Adrenal gland (tissue), 19 donors: ENCODE data around the gene GLMN. TPM values are rescaled to one million over a fixed set of nuclear protein-coding genes. Genes with fewer than 3 reads are reported as not detected.

ENCODE experiments used
- DNase-seq, 7 donors: peaks; one replicate each; pipeline ENCODE4 v3.0.0-alpha.2; 2019 to 2020
- H3K27ac ChIP-seq, 5 donors: fragments of 200-600 bp; sonication (generic) in 4 of 5; 1 replicate in 3 of 5; 2 replicates in 2 of 5; pipeline versions ENCODE4 v1.5.1 to v1.8.0; 2016 to 2020; ENCODE audit warnings: mild to moderate bottlenecking in 1 of 5
- H3K27me3 ChIP-seq: fragments of 200-600 bp; 2 replicates; pipeline ENCODE4 v1.8.0; 2021
- H3K36me3 ChIP-seq, 2 donors: fragments of 200-600 bp; replicated peaks in 1 of 2; 1 replicate in 1 of 2; 2 replicates in 1 of 2; pipeline versions ENCODE4 v1.5.1 to v1.8.0; 2018 to 2022
- H3K4me1 ChIP-seq, 2 donors: fragments of 200-600 bp; replicated peaks in 1 of 2; 1 replicate in 1 of 2; 2 replicates in 1 of 2; pipeline versions ENCODE4 v1.5.1 to v1.8.0; 2018 to 2021
- H3K4me3 ChIP-seq, 4 donors: fragments of 200-600 bp; sonication (generic) in 3 of 4; one replicate each; pipeline ENCODE4 v1.5.1; 2016 to 2018
- H3K9me3 ChIP-seq, 3 donors: fragments of 200-600 bp; sonication (generic) in 1 of 3; replicated peaks in 1 of 3; 1 replicate in 2 of 3; 2 replicates in 1 of 3; pipeline versions ENCODE4 v1.5.1 to v1.8.0; 2016 to 2021
- CTCF ChIP-seq, 6 experiments: fragments of 450-650 bp in 4 of 6; fragments of 200-600 bp in 2 of 6; sonication (generic) in 1 of 6; IDR thresholded peaks; 1 replicate in 5 of 6; 2 replicates in 1 of 6; pipeline versions ENCODE4 v1.5.1 to v1.8.0; 2016 to 2021; ENCODE audit warnings: antibody characterized with exemption in 6 of 6, mild to moderate bottlenecking in 2 of 6, moderate library complexity in 1 of 6
- POLR2A ChIP-seq, 2 donors: fragments of 450-650 bp; IDR thresholded peaks; one replicate each; pipeline ENCODE4 v1.6.1; 2017; ENCODE audit warnings: antibody characterized with exemption in 2 of 2, mild to moderate bottlenecking in 2 of 2, moderate library complexity in 1 of 2
- WGBS, 4 donors: extraction: QIAGEN DNeasy Blood & Tissue Kit in 2 of 4; methylation state at CpG; one replicate each; pipeline versions ENCODE4 v1.1.5 to v1.1.7; 2013 to 2017; 5-methylcytosine and 5-hydroxymethylcytosine counted together
- intact Hi-C, 2 donors: fragments of 100-400 bp; cut with DNase I; formaldehyde crosslinking; loops; one replicate each; pipeline versions ENCODE4 v1.14.1 to v1.15.0; 2022 to 2023
- long read RNA-seq, 10 donors: library from polyadenylated mRNA in 3 of 10; unstranded in 2 of 10; stranded (forward) in 1 of 10; transcript quantifications; one replicate each; pipeline ENCODE4 v2.0.0 and lab custom pipeline, GENCODE V29; 2021 to 2026
- polyA plus RNA-seq, 3 donors: library from polyadenylated mRNA; stranded (reverse); fragments of 200-250 nt in 2 of 3; fragments of 350-450 nt in 1 of 3; fragmentation: Illumina TruSeq in 1 of 3; extraction: RNeasy Lipid Tissue Mini Kit (QIAGEN cat#74804) in 1 of 3; gene quantifications; one replicate each; pipeline ENCODE4 v1.2.3, GENCODE V29; 2013 to 2014
- total RNA-seq, 9 donors: library from RNA; depleted of rRNA in 4 of 9; stranded (reverse); fragments of >200 nt in 4 of 9; fragments of 120-200 nt in 1 of 9; fragmentation: NEBNext Ultra II Directional in 1 of 9; extraction: Animal tissue kit (Norgen Biotek cat#: 25700) in 1 of 9; gene quantifications; one replicate each; pipeline versions ENCODE4 v1.1.0 to v1.2.4, GENCODE V29; 2013 to 2023
- donor health status: healthy with polysubstance abuse.
- donor health status: Bipolar disorder and iron deficiency.
- donor health status: DM: yes; HTN: yes; CAD: no.
- donor health status: DM: no; HTN: no; CAD: no.
- donor health status: DM: no; HTN: no; CAD: no.
- donor health status: DM: yes; HTN: yes; CAD: no.

Gene GLMN
- total RNA-seq (10 to 100 TPM in 1 of 9 donors, 1 to 10 TPM in 8; 1.1 to 15.1 (median 5.9) TPM), polyA plus RNA-seq (10 to 100 TPM in 2 of 3 donors, 1 to 10 TPM in 1; 7.6 to 73.1 (median 24.8) TPM)
- long read RNA-seq, donor 1, partial matches to known transcripts: 0 of 2 reads
- long read RNA-seq, donor 1, other reads (novel, unspliced or antisense): 0 of 2 reads
- long read RNA-seq, donor 2, partial matches to known transcripts: 0 of 3 reads
- long read RNA-seq, donor 2, other reads (novel, unspliced or antisense): 0 of 3 reads
- long read RNA-seq, donor 3, transcript GLMN-201 (19 exons, 1,995 nt): major isoform, 7 of 7 reads
- long read RNA-seq, donor 3, partial matches to known transcripts: 0 of 7 reads
- long read RNA-seq, donor 3, other reads (novel, unspliced or antisense): 0 of 7 reads
- long read RNA-seq, donor 4, partial matches to known transcripts: 1 of 4 reads
- long read RNA-seq, donor 4, other reads (novel, unspliced or antisense): 0 of 4 reads
- long read RNA-seq, donor 5, partial matches to known transcripts: 0 of 5 reads
- long read RNA-seq, donor 5, other reads (novel, unspliced or antisense): 1 of 5 reads
- long read RNA-seq, donor 6, partial matches to known transcripts: 1 of 6 reads
- long read RNA-seq, donor 6, other reads (novel, unspliced or antisense): 0 of 6 reads
- long read RNA-seq, donor 7, partial matches to known transcripts: 0 of 2 reads
- long read RNA-seq, donor 7, other reads (novel, unspliced or antisense): 0 of 2 reads
- long read RNA-seq, donor 8, partial matches to known transcripts: 5 of 7 reads
- long read RNA-seq, donor 8, other reads (novel, unspliced or antisense): 0 of 7 reads
- long read RNA-seq, donor 9, partial matches to known transcripts: 0 of 5 reads
- long read RNA-seq, donor 9, other reads (novel, unspliced or antisense): 0 of 5 reads
- long read RNA-seq, donor 10, partial matches to known transcripts: 0 of 1 reads
- long read RNA-seq, donor 10, other reads (novel, unspliced or antisense): 0 of 1 reads

GRCh38 chr1:92298573-92299476 is at the start of gene GLMN, which contains the start of gene RPAP2:
TSS of gene GLMN (minus strand) at chr1:92298987. CDS start at chr1:92297999, 988 bp downstream.
TSS of gene RPAP2 (plus strand) at chr1:92299059. CDS start at chr1:92299074, 15 bp downstream.
- WGBS, 4 donors: 0% methylated on average over 3 to 76 of the region's 76 CpGs
- Histone ChIP-seq H3K36me3 (peaks cover 0 to 3% of the 10 kb centered on the region in 2 donors), H3K27me3 (no peaks in the 10 kb centered on the region), H3K9me3 (no peaks in the 10 kb centered on the region), H3K27ac (peak within 1 kb of the TSS; percentile 72 to 96 (median 92)), H3K4me1 (peaks cover 6 to 26% of the 10 kb centered on the region in 2 donors), H3K4me3 (peak within 1 kb of the TSS; percentile 18 to 81 (median 75))
- peak; percentile 73 to 84 (median 82) for DNase-seq
- peak in 1 of 6 experiments; percentile 22 for TF ChIP-seq CTCF (IDR thresholded peaks at IDR 0.05)
- peak; percentile 53 to 86 for TF ChIP-seq POLR2A (IDR thresholded peaks at IDR 0.05)
- intact Hi-C loops: loop anchor here (10.0 kb wide), 2 partner anchors 304 to 784 kb away; no protein-coding TSS in a partner anchor

GRCh38 chr1:92346866-92347640 is 48.3 kb upstream of the GLMN start:
- 80 to 84% (median 82%) methylated on average over 1 of the region's 1 CpG for WGBS, 4 donors
- intact Hi-C loops: no loop called here
- Histone ChIP-seq H3K4me1 (no peaks in the 10 kb centered on the region), H3K27me3 (no peaks in the 10 kb centered on the region), H3K4me3 (no peak overlapping the region), H3K9me3 (no peaks in the 10 kb centered on the region), H3K36me3 (peaks cover 0 to 14% of the 10 kb centered on the region in 2 donors), H3K27ac (no peak overlapping the region)
- no peak for DNase-seq
- TF ChIP-seq POLR2A (IDR thresholded peaks at IDR 0.05) (no peak), CTCF (IDR thresholded peaks at IDR 0.05) (no peak)

- Histone ChIP-seq H3K4me3 (no peak overlapping the region), H3K27ac (no peak overlapping the region), H3K9me3 (no peaks in the 10 kb centered on the region), H3K4me1 (no peaks in the 10 kb centered on the region), H3K36me3 (peaks cover 0 to 6% of the 10 kb centered on the region in 2 donors), H3K27me3 (no peaks in the 10 kb centered on the region)
- intact Hi-C loops: no loop called here
- no peak for DNase-seq
- TF ChIP-seq POLR2A (IDR thresholded peaks at IDR 0.05) (no peak), CTCF (IDR thresholded peaks at IDR 0.05) (no peak)
- WGBS, 4 donors: 87 to 95% (median 91%) methylated on average over 3 of the region's 3 CpGs
These were observed 44.3 kb upstream of the GLMN start for GRCh38 chr1:92343061-92343460.
